ENCODE measurements around the gene NOTUM. TPM values are rescaled to one million over a fixed set of nuclear protein-coding genes. Genes with fewer than 3 reads are reported as not detected.

The NOTUM gene
- total and polyA plus RNA-seq, 9 of the 15 experiments (the other 6 are each of a cell fraction or from before 2014, with no cell fraction given) = 0.03 to 14.0 (median 4.1) TPM

DNA sequence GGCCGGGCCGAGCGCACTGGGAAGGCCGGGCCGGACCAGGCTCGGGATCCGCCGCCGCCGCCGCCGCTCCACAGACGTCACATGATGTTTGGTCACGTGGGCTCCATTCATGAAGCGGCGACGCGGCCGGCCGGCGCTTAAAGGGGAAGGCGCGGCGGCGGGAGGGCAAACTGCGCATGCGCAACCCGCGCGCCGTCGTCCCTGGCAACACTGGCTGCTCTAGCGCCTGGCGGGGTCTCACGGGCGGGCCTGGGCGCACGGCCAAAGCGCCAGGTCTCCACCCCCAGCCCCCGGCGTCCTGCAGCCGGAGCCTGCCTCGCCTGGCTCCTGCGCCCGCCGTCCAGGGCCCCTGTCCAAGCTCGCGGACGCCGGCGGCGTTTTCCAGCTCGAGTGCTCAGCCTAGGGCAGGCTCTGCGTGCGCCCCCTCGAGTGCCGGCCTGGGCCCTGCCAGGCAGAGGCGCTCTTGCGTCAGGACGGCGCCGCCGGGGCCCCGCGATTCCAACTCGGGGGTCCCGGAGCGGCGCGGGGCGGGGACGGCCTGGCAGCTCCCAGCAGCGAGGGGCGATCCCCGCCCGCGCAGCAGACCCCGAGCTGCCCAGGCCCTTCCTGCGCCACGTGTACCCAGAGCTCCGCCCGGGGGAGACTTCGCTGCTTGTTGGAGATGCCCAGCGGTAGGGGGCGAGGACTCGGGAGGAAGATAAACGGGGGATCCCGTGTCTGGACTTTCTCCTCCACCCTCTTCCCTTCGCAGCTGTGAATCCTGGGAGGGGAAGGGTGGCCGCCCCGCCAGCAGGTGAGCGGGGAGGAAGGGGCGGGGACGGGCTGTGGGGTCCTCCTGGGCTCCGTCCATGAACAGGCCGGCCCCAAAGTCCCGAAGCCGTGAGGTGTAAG, 33.1 kb downstream of the NOTUM start, which contains the start of gene MAFG:
MAFG (minus strand) TSS at position 83 of the 891 bp plus-strand sequence. CDS start 4,550 bp downstream, outside the sequence.
- in situ Hi-C loops (cut with MboI) = no loop called here
- peaks cover 42 to 95% of the 10 kb centered on the region in 2 experiments for H3K4me1 ChIP-seq (replicated peaks in 1 of 2; ENCODE audit: control insufficient read depth in 2 of 2, insufficient read depth in 2 of 2, low read length in 2 of 2)
- H3K9me3 ChIP-seq (replicated peaks; ENCODE audit: control insufficient read depth, insufficient read depth, low read depth, low read length) = no peaks in the 10 kb centered on the region
- H3K4me2 ChIP-seq (ENCODE audit: insufficient read depth, low read length) = peak within 1 kb of the TSS; percentile 89
- intact Hi-C loops (cut with micrococcal nuclease) = no loop called here
- peak within 1 kb of the TSS; percentile 86 for H2AFZ ChIP-seq (ENCODE audit: low read depth, low read length)
- H3K4me3 ChIP-seq = peak within 1 kb of the TSS; percentile 81
- peaks cover 62% of the 10 kb centered on the region for H3K79me2 ChIP-seq (ENCODE audit: control insufficient read depth, insufficient read depth, low read length)
- peak; percentile 86 to 98 (median 92) for DNase-seq (ENCODE audit: extremely low read depth in 1 of 4, low spot score in 3 of 4)
- ATAC-seq = peak; percentile 47
- peaks cover 14% of the 10 kb centered on the region for H4K20me1 ChIP-seq (replicated peaks; ENCODE audit: control insufficient read depth, insufficient read depth, low read length)
- peaks cover 6% of the 10 kb centered on the region; the same call in 1 of the 3 replicates for H3K36me3 ChIP-seq (ENCODE audit: control insufficient read depth, insufficient read depth, low read length)
- peaks cover 6% of the 10 kb centered on the region for H3K9me1 ChIP-seq (ENCODE audit: control insufficient read depth, insufficient read depth, low read length)
- H3K27me3 ChIP-seq (ENCODE audit: control insufficient read depth in 2 of 2, insufficient read depth in 2 of 2, low read length in 2 of 2) = no peaks in the 10 kb centered on the region
- BruUV-seq (replicated peaks) = no TSS peak
- CTCF ChIA-PET (ENCODE audit: low intra/inter-chr PET ratio) = interaction anchor here (0.6 to 0.8 kb wide), 2 partner anchors 12 to 110 kb away, joined by 3 read pairs; partner anchors contain the start of gene DCXR
- peak within 1 kb of the TSS; percentile 93 to 95 for H3K9ac ChIP-seq (ENCODE audit: insufficient read depth in 1 of 2, low read depth in 2 of 2, low read length in 2 of 2)
- FAIRE-seq = peak; percentile 83
- WGBS (ENCODE audit: insufficient coverage, low coverage, missing lambda C conversion rate) = 1% methylated on average over 34 of the region's 98 CpGs
- POLR2A ChIA-PET = interaction anchor here (0.6 to 4.8 kb wide), 9 partner anchors 9 to 204 kb away, joined by 3 to 32 read pairs (median 3); partner anchors contain the start of gene PYCR1
- peak within 1 kb of the TSS; percentile 98 for H3K27ac ChIP-seq (ENCODE audit: extremely low read depth, low read depth, low read length)
- TF ChIP-seq, protein P1, sequence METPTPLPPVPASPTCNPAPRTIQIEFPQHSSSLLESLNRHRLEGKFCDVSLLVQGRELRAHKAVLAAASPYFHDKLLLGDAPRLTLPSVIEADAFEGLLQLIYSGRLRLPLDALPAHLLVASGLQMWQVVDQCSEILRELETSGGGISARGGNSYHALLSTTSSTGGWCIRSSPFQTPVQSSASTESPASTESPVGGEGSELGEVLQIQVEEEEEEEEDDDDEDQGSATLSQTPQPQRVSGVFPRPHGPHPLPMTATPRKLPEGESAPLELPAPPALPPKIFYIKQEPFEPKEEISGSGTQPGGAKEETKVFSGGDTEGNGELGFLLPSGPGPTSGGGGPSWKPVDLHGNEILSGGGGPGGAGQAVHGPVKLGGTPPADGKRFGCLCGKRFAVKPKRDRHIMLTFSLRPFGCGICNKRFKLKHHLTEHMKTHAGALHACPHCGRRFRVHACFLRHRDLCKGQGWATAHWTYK (CRISPR knock-in tag; IDR thresholded peaks at IDR 0.05) = peak; percentile 74; the same call in 1 of the 2 replicates
- TF ChIP-seq, protein P2, sequence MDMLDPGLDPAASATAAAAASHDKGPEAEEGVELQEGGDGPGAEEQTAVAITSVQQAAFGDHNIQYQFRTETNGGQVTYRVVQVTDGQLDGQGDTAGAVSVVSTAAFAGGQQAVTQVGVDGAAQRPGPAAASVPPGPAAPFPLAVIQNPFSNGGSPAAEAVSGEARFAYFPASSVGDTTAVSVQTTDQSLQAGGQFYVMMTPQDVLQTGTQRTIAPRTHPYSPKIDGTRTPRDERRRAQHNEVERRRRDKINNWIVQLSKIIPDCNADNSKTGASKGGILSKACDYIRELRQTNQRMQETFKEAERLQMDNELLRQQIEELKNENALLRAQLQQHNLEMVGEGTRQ (CRISPR knock-in tag; IDR thresholded peaks at IDR 0.05) = peak; percentile 98
- TF ChIP-seq NFYB (IDR thresholded peaks at IDR 0.05; ENCODE audit: extremely low read depth, insufficient read length) (no peak), SMAD4 (CRISPR knock-in tag; conservative IDR thresholded peaks at IDR 0.05) (peak; percentile 85), CTCF (IDR thresholded peaks at IDR 0.05 in 2 of 3, conservative IDR thresholded peaks at IDR 0.05 in 1 of 3; ENCODE audit: insufficient read depth in 2 of 3, low read depth in 1 of 3, low read length in 3 of 3) (peak; percentile 60 to 85 (median 64)), KDM2B (CRISPR knock-in tag; IDR thresholded peaks at IDR 0.05) (peak; percentile 52), ETV6 (IDR thresholded peaks at IDR 0.05; ENCODE audit: borderline replicate concordance in 1 of 2, low read depth in 2 of 2, low read length in 1 of 2) (no peak), ETV6 (CRISPR knock-in tag; IDR thresholded peaks at IDR 0.05; ENCODE audit: borderline replicate concordance) (0 out of 2 replicates have a peak, but pooled peaks have one; percentile 55), MLX (CRISPR knock-in tag; conservative IDR thresholded peaks at IDR 0.05) (no peak), ATF1 (CRISPR knock-in tag; IDR thresholded peaks at IDR 0.05) (no peak), ATF1 (tag; IDR thresholded peaks at IDR 0.05) (peak; percentile 80), POLR2G (IDR thresholded peaks at IDR 0.05; ENCODE audit: low read depth, low read length) (peak; percentile 75), GABPB1 (CRISPR knock-in tag; IDR thresholded peaks at IDR 0.05) (peak; percentile 51; the same call in 1 of the 2 replicates)
